Measurements from ENCODE around the gene LRCH4. TPM values are rescaled to one million over a fixed set of nuclear protein-coding genes. Genes with fewer than 3 reads are reported as not detected.
"Not testable (repeated sequence)": the region's sequence is repeated elsewhere in the genome, so short reads cannot be mapped to it uniquely, and the experiment has no call there.

LRCH4 gene
- total and polyA plus RNA-seq, 5 donors from 2014 or later = 115 to 350 (median 129) TPM

DNA sequence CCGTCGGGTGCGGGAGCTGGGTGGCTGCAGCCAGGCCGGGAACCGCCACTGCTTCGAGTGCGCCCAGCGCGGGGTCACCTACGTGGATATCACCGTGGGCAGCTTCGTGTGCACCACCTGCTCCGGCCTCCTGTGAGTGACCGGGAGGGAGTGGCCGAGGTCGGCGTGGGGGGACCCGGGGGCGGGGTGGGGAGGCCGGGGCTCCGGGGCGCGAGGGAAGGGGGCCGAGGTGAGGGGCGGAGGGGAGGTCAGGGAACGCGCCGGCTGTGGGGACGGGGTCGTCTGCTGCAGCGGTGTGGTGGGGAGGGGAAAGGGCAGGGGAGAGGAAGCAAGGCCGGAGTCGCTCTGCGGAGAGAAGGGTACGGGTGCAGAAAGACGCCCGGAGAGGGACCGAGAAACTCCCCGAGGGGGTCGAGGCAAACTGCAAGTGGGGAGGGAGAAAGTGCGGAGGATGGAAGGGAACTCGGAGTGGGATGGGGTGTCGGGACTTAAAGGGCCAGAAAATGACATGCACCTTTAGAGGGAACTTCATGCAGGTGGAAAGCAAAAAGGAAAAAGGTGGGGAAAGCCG is 46.4 kb downstream of the LRCH4 start:
- peaks cover 4% of the 10 kb centered on the region for H3K36me3 Mint-ChIP-seq
- peak overlapping the region; percentile 93 to 100 (median 98) for H3K4me3 Mint-ChIP-seq
- Histone ChIP-seq H3K4me3 (ENCODE audit: low read depth, low read length) (peak overlapping the region; percentile 92), H3K36me3 (ENCODE audit: control insufficient read depth, insufficient read depth, low read length) (no peaks in the 10 kb centered on the region), H3K9me3 (ENCODE audit: control insufficient read depth in 2 of 2, low read length in 2 of 2) (no peaks in the 10 kb centered on the region), H3K4me1 (ENCODE audit: control insufficient read depth, insufficient read depth, low read length, poor library complexity, severe bottlenecking) (peaks cover 49% of the 10 kb centered on the region), H3K27ac (ENCODE audit: insufficient read depth, low read length, poor library complexity, severe bottlenecking) (peak overlapping the region; percentile 74), H3K27me3 (ENCODE audit: control insufficient read depth, insufficient read depth, low read length) (no peaks in the 10 kb centered on the region)
- no peaks in the 10 kb centered on the region for H3K9me3 Mint-ChIP-seq
- ATAC-seq (ENCODE audit: low read depth in 2 of 2) (no peak), DNase-seq (no peak)
- peaks cover 28 to 58% (median 43%) of the 10 kb centered on the region in 4 donors for H3K4me1 Mint-ChIP-seq
- no peaks in the 10 kb centered on the region for H3K27me3 Mint-ChIP-seq
- peak overlapping the region in 2 of 3 donors; percentile 88 to 90 for H3K27ac Mint-ChIP-seq

- peak within 1 kb of the TSS; percentile 88 to 96 (median 92) for H3K27ac Mint-ChIP-seq
- peak within 1 kb of the TSS; percentile 93 to 100 (median 98) for H3K4me3 Mint-ChIP-seq
- H3K4me1 Mint-ChIP-seq = peaks cover 22 to 51% (median 36%) of the 10 kb centered on the region in 4 donors
- no peaks in the 10 kb centered on the region for H3K27me3 Mint-ChIP-seq
- H3K9me3 Mint-ChIP-seq = no peaks in the 10 kb centered on the region
- Histone ChIP-seq H3K27ac (ENCODE audit: insufficient read depth, low read length, poor library complexity, severe bottlenecking) (peak within 1 kb of the TSS; percentile 74), H3K4me3 (ENCODE audit: low read depth, low read length) (peak within 1 kb of the TSS; percentile 92), H3K36me3 (ENCODE audit: control insufficient read depth, insufficient read depth, low read length) (no peaks in the 10 kb centered on the region), H3K9me3 (ENCODE audit: control insufficient read depth in 2 of 2, low read length in 2 of 2) (no peaks in the 10 kb centered on the region), H3K4me1 (ENCODE audit: control insufficient read depth, insufficient read depth, low read length, poor library complexity, severe bottlenecking) (peaks cover 43% of the 10 kb centered on the region), H3K27me3 (ENCODE audit: control insufficient read depth, insufficient read depth, low read length) (no peaks in the 10 kb centered on the region)
- peaks cover 4% of the 10 kb centered on the region for H3K36me3 Mint-ChIP-seq
- DNase-seq (peak; percentile 100), ATAC-seq (ENCODE audit: low read depth in 2 of 2) (peak; percentile 96)
These were observed 47.1 kb downstream of the LRCH4 start, which contains the start of gene AGFG2 for GRCh38 chr7:100538654-100539435. AGFG2 (plus strand) TSS chr7:100539203; CDS start chr7:100539347, 144 bp downstream.

- no peaks in the 10 kb centered on the region for H3K9me3 Mint-ChIP-seq
- H3K9me3 ChIP-seq (ENCODE audit: control insufficient read depth in 2 of 2, low read length in 2 of 2) = no peaks in the 10 kb centered on the region
- H3K27ac Mint-ChIP-seq = peak overlapping the region; percentile 56 to 88 (median 79)
- H3K4me1 ChIP-seq (ENCODE audit: control insufficient read depth, insufficient read depth, low read length, poor library complexity, severe bottlenecking) = peaks cover 37% of the 10 kb centered on the region
- peaks cover 4% of the 10 kb centered on the region for H3K36me3 Mint-ChIP-seq
- H3K27me3 ChIP-seq (ENCODE audit: control insufficient read depth, insufficient read depth, low read length) = no peaks in the 10 kb centered on the region
- peak overlapping the region; percentile 65 for H3K27ac ChIP-seq (ENCODE audit: insufficient read depth, low read length, poor library complexity, severe bottlenecking)
- no peaks in the 10 kb centered on the region for H3K27me3 Mint-ChIP-seq
- H3K36me3 ChIP-seq (ENCODE audit: control insufficient read depth, insufficient read depth, low read length) = no peaks in the 10 kb centered on the region
- DNase-seq (no peak), ATAC-seq (ENCODE audit: low read depth in 2 of 2) (no peak)
- H3K4me1 Mint-ChIP-seq = peaks cover 16 to 46% (median 30%) of the 10 kb centered on the region in 4 donors
- H3K4me3 Mint-ChIP-seq = peak overlapping the region; percentile 93 to 100 (median 98)
- peak overlapping the region; percentile 88 for H3K4me3 ChIP-seq (ENCODE audit: low read depth, low read length)
These were observed 47.6 kb downstream of the LRCH4 start for GRCh38 chr7:100538348-100538653.

GRCh38 chr7:100536695-100537094 is 49.2 kb downstream of the LRCH4 start:
- H3K4me1 ChIP-seq (ENCODE audit: control insufficient read depth, insufficient read depth, low read length, poor library complexity, severe bottlenecking) = peaks cover 21% of the 10 kb centered on the region
- H3K4me1 Mint-ChIP-seq = peaks cover 8 to 30% (median 18%) of the 10 kb centered on the region in 4 donors
- H3K27ac Mint-ChIP-seq = peak overlapping the region in 1 of 3 donors; percentile 23
- not testable (repeated sequence) for H3K9me3 ChIP-seq (ENCODE audit: control insufficient read depth in 2 of 2, low read length in 2 of 2); ATAC-seq (ENCODE audit: low read depth in 2 of 2); H3K4me3 ChIP-seq (ENCODE audit: low read depth, low read length); H3K36me3 Mint-ChIP-seq; H3K27ac ChIP-seq (ENCODE audit: insufficient read depth, low read length, poor library complexity, severe bottlenecking); H3K27me3 ChIP-seq (ENCODE audit: control insufficient read depth, insufficient read depth, low read length); H3K27me3 Mint-ChIP-seq; H3K9me3 Mint-ChIP-seq; H3K36me3 ChIP-seq (ENCODE audit: control insufficient read depth, insufficient read depth, low read length); DNase-seq
- H3K4me3 Mint-ChIP-seq = peak overlapping the region in 1 of 4 donors; percentile 37

DNA sequence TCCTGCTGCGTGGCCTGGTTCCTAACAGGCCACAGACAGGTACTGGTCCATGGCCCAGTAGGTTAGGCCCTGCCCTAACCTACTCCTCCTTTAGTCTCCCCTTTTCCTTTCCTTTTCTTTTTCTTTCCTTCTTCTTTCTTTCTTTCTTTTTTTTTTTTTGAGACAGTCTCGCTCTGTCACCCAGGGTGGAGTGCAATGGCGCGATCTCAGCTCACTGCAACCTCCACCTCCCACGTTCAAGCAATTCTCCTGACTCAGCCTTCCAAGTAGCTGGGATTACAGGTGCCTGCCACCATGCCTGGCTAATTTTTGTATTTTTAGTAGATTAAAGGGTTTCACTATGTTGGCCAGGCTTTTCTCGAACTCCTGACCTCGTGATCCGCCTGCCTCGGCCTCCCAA is 49.9 kb downstream of the LRCH4 start:
- DNase-seq; H3K27ac ChIP-seq (ENCODE audit: insufficient read depth, low read length, poor library complexity, severe bottlenecking); H3K27ac Mint-ChIP-seq; ATAC-seq (ENCODE audit: low read depth in 2 of 2); H3K27me3 ChIP-seq (ENCODE audit: control insufficient read depth, insufficient read depth, low read length); H3K4me3 ChIP-seq (ENCODE audit: low read depth, low read length); H3K9me3 ChIP-seq (ENCODE audit: control insufficient read depth in 2 of 2, low read length in 2 of 2); H3K27me3 Mint-ChIP-seq; H3K36me3 ChIP-seq (ENCODE audit: control insufficient read depth, insufficient read depth, low read length); H3K9me3 Mint-ChIP-seq; H3K4me3 Mint-ChIP-seq; H3K36me3 Mint-ChIP-seq: not testable (repeated sequence)
- H3K4me1 Mint-ChIP-seq = peaks cover 6 to 23% (median 12%) of the 10 kb centered on the region in 4 donors
- H3K4me1 ChIP-seq (ENCODE audit: control insufficient read depth, insufficient read depth, low read length, poor library complexity, severe bottlenecking) = peaks cover 18% of the 10 kb centered on the region

GRCh38 chr7:100532165-100533022 is 53.5 kb downstream of the LRCH4 start:
- Histone ChIP-seq H3K4me1 (ENCODE audit: control insufficient read depth, insufficient read depth, low read length, poor library complexity, severe bottlenecking) (no peaks in the 10 kb centered on the region), H3K9me3 (ENCODE audit: control insufficient read depth in 2 of 2, low read length in 2 of 2) (no peaks in the 10 kb centered on the region), H3K27me3 (ENCODE audit: control insufficient read depth, insufficient read depth, low read length) (no peaks in the 10 kb centered on the region), H3K27ac (ENCODE audit: insufficient read depth, low read length, poor library complexity, severe bottlenecking) (no peak overlapping the region), H3K4me3 (ENCODE audit: low read depth, low read length) (no peak overlapping the region), H3K36me3 (ENCODE audit: control insufficient read depth, insufficient read depth, low read length) (no peaks in the 10 kb centered on the region)
- DNase-seq = no peak
- no peaks in the 10 kb centered on the region for H3K4me1 Mint-ChIP-seq
- ATAC-seq (ENCODE audit: low read depth in 2 of 2) = no peak
- no peaks in the 10 kb centered on the region for H3K36me3 Mint-ChIP-seq
- no peak overlapping the region for H3K4me3 Mint-ChIP-seq
- no peak overlapping the region for H3K27ac Mint-ChIP-seq
- no peaks in the 10 kb centered on the region for H3K9me3 Mint-ChIP-seq
- H3K27me3 Mint-ChIP-seq = no peaks in the 10 kb centered on the region

GRCh38 chr7:100528108-100528866 is 57.6 kb downstream of the LRCH4 start:
- not testable (repeated sequence) for H3K27me3 ChIP-seq (ENCODE audit: control insufficient read depth, insufficient read depth, low read length); ATAC-seq (ENCODE audit: low read depth in 2 of 2); H3K9me3 ChIP-seq (ENCODE audit: control insufficient read depth in 2 of 2, low read length in 2 of 2); H3K27ac Mint-ChIP-seq; H3K27ac ChIP-seq (ENCODE audit: insufficient read depth, low read length, poor library complexity, severe bottlenecking); DNase-seq; H3K36me3 Mint-ChIP-seq; H3K36me3 ChIP-seq (ENCODE audit: control insufficient read depth, insufficient read depth, low read length); H3K4me3 ChIP-seq (ENCODE audit: low read depth, low read length); H3K9me3 Mint-ChIP-seq; H3K27me3 Mint-ChIP-seq; H3K4me1 Mint-ChIP-seq; H3K4me3 Mint-ChIP-seq; H3K4me1 ChIP-seq (ENCODE audit: control insufficient read depth, insufficient read depth, low read length, poor library complexity, severe bottlenecking)

Measured in CD4-positive, CD25-positive, alpha-beta regulatory T cell (primary cell).